GM21723 (cell line): Measurements from ENCODE around the gene IHH.

Experiments used
- ATAC-seq: cut with Tn5 transposase; IDR thresholded peaks from one replicate; pipeline ENCODE4 v1.9.1; 2021; ENCODE audit warnings: mild to moderate bottlenecking, moderate library complexity; ENCODE audit not compliant: unreplicated experiment

IHH gene

DNA sequence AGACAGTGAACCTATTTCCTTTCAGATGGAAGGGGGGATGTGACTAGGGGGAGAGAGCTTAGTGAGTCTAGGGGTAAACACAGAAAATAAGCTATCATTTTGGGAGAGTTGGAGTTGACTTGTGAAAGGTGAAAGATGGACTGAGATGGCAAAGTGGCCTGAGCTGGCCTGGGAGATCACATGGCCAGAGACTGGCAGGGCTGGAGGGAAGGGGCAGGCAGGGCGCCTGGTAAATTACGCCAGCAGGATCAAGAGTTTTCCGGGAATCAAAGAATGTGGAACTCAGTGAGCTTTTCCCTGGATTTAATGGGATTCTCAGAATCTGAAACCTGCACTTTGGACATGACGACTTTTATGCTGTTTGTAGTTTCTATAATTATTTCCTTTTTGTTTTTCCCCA is 18.6 kb downstream of the IHH start:
- ATAC-seq: no peak

DNA sequence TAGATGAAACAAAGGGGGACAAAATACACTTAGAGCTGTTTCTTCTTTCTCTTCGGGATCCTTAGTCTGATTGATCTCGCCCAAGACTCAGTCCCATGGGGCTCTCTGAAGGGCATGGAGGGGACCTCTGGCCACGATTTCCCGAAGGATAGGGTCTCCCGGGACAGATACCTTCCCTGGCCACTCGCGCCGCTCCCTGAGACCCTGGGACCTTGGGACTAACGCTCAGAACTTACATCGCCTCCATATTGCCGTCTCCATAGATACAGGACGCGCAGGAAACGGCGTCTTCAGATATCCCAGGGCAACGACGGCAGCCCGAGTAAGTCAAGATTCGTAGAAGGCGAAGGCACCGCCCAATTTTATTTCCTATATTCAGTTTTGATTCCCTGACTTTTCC is 19.5 kb downstream of the IHH start, which contains the start of gene CFAP65:
CFAP65 (minus strand) TSS at position 265 of the 400 bp plus-strand sequence. CDS start 2,468 bp downstream, outside the sequence.
- ATAC-seq: no peak

DNA sequence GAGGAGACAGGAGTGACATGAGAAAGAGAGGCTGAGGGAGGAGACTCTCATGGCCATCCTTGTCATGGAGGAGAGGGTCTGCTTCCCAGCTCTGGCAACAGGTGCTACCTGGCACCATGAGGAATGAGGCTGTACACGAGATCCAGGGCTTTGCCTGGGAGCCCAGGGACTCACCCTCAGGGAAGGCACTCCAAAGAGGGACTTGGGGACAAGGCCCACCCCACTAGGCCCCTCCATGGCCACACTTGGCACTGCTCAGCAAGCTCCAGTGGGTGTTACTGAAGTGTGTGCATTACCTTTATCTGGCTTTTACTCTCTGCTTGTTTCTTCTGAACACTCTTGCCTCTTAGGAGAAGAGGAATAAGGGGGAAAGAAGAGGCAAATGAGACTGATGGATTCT is 22.1 kb downstream of the IHH start:
- ATAC-seq: no peak

DNA sequence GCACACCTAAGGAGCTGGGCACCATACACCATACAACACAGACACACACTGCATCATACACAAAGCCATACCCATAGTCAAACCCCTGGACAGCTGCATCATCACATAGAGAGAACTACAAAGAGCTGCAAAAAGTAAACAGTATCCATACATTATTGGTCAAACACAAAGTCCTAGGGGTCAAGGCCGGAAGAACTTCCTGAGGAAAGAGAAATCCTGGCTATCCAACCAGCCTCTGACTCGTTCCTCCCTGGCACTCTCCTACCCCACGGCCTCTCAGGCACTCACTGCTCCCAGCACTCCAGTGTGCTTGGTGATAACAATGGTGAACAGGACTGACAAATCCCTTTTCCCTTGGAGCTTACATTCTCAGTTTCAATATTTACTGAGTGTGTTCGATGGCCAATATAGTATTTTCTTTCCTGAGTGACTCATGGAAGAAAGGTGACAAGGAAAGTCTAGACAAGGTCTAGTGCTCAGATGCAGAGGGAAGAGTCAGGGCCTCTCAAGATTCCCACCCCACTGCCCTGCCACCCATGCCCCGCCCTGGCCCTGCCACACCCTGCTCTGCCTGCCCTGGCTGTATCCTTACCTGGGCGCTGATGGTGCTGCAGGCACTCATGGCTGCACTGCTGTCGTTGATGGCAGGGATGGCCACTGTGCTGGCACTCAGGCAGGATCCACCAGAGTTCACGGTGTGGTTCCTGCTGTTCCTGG is 22.8 kb downstream of the IHH start:
- ATAC-seq: no peak

DNA sequence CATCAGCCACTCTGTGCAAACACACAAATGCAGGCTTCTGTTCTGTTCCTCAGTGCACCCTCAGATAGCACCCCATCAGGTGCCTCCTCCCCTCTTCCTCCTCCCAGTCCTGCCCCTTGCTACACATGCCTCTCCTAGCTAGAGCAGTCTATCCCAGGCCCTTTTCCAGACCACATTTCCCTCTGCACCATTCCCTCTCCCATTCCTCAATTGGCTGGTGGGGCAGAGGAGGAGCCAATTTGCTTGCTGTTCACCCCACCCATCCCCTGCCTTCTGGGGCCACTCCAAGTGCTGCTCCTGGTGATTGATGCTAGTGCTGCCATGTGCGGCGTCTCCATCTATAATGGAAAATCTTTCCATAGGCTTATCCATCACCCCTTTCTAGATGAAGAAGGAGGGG is 24.8 kb downstream of the IHH start:
- no peak for ATAC-seq

DNA sequence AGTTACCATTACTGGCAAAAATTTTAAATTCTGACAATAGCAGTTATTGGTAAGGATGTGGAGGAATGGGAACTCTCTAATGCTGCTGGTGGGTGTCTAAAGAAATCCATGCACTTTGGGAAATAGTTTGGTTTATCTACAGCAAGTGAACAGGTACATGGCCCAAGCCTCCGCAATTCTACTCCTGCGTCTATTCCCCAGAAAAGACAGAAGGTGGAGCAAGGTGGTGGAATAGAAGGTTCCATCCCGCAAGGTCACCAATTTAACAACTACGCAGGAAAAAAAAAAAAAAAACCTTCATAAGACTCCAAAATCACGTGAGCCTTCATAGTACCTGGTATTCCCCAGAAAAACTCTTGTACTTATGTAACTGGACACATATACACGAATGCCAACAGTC is 25.9 kb downstream of the IHH start:
- ATAC-seq: no peak

DNA sequence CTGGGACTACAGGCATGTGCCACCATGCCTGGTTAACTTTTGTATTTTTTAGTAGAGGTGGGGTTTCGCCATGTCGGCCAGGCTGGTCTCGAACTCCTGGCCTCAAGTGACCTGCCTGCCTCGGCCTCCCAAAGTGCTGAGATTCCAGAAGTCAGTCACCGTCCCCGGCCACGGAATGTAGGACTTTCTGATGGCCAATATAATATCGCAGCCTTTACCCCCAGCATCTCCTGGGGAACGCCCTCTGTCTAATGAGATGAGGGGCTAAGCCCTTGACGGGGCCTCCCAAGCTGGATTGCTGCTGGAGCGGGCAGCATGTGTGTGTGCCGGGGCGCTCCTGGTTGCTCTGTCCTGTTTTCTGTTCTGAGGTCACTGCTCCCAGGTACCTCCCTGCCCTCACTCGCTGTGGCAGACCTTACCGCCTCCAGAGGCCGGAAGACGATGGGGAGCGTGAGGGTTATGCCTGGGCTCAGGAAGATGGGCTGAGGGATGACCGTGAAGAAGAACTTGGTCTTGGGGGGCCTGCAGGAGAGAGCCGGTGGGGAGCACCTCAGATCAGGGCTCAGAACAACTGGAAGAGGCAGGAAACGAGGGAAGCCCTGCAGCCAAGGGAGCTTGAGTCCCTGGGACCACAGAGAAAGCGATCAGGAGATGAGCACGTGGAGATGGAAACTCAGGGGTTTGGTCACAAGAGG is 28.5 kb downstream of the IHH start:
- no peak for ATAC-seq

- no peak for ATAC-seq
Observed at GRCh38 chr2:219031005-219031738, 29.5 kb downstream of the IHH start.

DNA sequence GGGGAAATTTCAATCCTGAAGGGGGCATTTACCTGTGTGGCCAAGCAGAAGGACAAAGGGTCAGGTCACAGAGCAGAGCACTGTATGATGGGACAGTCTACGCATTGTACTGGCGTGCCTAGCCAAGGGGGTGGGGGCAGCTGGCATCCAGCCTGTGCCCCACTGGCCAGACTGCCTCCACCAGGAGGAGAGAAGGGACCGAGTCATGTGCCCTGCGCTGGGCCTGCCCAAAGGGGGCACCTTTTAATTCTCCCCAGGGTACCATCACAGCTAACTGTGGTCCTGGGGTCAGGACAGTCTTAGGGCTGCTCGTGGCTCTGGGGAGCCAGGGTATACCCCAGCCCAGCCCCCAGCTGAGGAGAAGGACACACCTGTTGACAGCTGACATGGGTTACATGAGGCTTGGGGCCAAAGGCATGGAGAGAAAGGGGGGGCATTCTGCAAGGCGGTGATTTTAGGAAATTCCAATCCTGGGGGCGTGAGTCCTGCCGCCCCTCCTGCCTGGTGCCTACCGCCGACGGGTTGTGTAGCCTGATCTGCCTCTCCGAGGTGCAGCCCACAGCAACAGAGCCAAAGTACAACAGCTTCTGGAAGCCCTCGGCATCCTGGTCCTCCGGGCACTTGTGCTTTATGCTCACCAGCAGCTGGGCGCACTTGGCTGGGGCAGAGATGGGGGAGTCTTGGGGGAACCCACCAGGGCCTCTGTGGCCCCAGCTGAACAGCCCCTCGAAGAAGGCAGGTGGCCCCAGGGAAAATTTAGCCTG is 30.4 kb downstream of the IHH start:
- no peak for ATAC-seq

GRCh38 chr2:219029829-219030165 is 30.9 kb downstream of the IHH start:
- ATAC-seq: peak; percentile 86

DNA sequence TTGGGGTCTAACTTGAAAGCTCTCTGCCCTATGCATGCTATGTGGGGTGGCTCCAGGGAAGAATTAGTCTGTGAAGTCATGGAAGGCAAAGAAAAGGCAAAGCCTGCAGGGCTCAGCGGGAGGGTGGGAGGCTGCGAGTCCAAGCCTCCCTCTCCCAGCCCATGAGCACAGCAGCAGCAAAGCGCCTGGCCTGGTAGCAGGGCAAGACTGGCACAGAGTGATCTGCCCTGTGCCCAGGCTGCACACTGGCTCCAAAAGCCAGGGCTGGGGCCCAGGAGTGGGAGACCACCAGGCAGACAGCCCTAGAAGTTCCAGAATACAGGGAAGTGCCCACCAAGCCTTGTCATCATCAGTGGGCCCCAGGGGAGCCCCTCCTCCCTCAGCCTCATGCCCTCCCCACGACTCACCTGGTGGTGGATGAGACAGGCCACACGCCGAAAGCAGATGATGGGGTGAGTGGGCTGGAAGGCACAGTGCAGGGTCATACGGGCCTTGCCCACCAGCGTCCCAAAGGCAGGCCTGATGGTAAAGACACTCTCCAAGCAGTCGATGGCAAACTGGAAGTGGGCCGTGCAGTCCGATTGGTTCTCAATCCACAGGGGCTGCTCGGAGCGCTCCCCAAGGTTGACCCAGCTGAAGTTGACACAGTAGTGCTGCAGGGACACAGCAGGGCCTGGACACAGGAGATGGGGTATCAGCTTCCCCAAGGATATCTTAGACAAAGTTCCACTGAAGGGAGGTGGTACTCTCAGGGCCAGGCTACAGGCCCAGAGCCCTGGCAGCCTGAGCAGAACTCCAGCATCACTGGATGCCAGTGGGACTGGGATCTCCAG is 31.5 kb downstream of the IHH start:
- peak; percentile 27 for ATAC-seq

DNA sequence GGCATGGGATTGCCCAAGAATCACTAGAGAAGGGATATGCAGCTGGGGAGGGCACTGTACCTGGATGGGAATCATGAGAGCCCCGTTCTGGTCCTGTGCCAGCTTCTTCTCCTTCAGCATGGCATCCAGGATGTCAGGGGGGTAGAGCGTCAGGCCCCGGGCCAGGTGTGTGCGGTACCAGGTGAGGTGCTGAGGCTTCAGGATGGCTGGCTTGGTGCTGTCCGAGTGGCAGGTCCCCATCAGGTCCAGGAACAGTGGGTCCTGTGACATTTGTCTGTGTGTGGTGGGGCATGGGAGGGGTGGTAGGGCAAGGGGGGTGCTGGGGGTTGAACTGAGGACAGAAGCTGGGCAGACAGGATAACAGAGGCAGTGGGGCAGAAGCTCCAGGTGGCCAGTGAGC is 32.6 kb downstream of the IHH start:
- ATAC-seq: no peak

DNA sequence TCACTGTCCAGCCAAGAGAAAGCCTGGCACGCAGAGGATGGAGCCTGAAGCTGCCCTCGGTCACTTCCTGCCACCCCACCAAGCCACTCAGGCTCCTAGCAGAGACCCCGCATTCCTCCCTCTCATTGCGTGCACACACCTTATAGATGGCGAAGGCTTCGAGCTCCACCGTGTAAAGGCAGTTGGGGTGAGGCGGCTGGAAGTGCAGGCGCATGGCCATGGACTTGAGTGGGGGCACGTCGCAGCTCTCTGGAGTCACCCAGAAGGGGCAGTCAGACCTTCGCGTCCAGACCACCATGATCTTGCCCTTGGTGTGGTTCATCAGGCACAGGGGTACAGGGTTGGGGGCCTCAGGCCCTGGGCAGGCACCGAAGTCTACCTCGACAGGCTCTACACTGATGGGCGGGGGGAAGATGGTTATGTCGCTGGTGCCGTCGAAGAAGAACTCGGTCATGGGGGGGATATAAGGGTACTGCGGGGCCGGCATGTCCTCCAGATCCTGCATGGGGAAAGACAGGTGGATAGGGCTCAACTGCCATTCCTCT is 33.1 kb downstream of the IHH start:
- no peak for ATAC-seq

DNA sequence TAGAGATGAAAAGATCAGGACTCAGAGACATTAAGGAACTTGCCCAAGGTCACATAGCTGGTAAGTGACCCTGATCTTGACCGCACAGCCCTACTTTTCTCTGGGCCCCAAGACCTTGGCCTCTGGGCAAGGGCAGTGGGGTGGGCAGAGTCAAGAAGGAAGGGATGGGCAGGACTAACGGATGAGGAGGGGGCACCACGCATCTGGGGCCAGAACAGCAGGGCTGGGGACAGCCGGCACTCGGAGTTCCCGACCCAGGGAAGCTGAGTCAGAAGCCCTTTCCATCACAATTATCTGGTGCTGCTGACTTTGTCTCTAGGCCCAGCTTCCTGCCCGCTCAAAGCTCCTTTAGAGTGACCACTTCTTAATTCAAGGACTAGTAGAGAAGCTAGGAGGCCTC is 33.8 kb downstream of the IHH start:
- no peak for ATAC-seq

DNA sequence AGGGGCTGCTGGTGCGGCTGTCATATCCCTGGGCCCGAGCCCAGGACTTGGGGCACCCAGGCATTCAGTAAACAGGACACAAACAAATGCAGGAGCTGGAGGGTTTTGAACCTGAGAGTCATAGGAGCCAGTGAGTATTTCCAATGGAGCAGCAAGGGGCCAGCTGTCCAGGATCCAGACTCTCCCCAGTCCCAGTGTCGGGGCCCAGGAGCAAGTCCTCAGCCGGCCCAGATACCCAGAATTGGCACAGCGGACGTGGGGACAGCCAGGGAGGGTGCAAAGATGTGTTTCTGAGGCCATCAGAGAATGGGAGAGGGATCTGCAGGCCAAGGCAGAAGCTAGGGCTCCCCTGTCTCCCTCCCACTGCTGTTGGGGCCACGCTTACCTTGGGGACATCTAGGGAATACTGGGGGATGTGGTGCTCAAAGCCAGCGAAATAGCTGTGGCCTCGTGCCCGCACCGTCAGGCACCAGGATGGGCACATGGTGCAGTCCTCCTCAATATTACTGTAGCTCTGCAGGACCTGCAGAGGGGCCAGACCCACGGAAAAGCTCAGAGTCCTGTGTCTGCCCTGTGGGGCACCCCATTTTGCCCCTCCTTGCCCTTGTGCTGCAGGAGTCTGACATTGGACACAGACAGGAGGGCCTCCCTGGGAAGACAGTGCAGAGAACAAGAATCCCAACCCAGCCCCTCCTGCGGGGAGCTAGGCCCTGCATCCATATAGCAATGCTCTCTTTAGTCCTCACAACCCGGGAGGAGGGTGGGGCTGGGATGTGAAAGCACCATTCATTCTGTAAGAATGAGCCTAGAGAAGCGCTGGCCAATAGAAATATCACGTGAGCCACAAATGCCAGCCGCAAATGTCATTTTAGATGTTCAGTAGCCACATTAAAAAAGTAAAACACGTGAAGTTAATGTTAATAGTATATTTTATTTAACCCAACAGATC is 34.8 kb downstream of the IHH start:
- no peak for ATAC-seq

GRCh38 chr2:219024059-219024458 is 36.7 kb downstream of the IHH start:
- ATAC-seq: no peak

GRCh38 chr2:219023045-219023605 is 37.6 kb downstream of the IHH start:
- ATAC-seq: no peak

DNA sequence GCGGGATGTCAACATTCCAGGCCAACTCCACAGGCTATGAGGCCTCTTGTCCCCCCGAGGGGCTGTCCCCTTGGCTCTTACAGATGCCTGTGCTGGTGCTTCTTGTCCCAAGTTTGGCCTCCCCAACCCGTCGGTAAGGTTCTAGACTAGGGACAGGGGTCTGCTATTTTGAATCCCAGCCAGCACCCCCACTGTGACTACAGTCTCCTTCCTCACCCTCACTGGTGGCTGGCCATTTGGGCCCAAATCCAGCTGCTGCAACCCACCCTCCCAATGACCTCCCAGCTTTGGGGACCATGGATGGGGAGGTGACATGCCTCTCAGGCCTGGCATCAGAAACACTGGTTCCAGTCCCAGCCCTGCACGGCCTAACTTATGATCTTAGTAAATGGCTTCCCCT is 38.1 kb downstream of the IHH start:
- ATAC-seq: no peak

DNA sequence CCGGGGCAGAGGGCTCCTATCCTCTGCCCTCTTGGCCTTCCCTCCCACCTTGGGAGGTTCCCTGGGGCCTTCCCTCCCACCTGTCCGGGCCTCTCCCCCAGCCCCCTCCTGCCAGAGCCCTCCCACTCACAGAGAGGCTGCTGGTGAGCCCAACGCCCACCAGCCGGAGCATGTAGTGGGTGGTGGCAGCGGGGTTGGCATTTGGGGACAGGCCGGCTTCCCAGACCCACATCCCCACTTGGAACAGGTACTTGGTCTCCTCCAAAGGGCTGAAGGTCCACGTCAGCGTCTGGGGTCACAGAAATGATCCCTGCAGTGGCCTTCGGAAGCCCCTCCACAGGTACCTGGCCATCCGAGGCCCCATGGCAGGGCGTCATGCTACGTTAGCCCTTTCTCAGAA is 38.7 kb downstream of the IHH start:
- no peak for ATAC-seq
